Suprapubic skin (tissue), 3 donors: ENCODE results near the gene KRTAP2-2.

Source experiments
- CTCF ChIP-seq, 2 donors: fragments of 200-600 bp in 1 of 2; fragments of 450-650 bp in 1 of 2; sonication (generic) in 1 of 2; IDR thresholded peaks; one replicate each; pipeline ENCODE4 v1.5.1; 2016 to 2019; ENCODE audit warnings: antibody characterized with exemption in 2 of 2, mild to moderate bottlenecking in 1 of 2, moderate library complexity in 1 of 2
- POLR2A ChIP-seq, 2 donors: fragments of 450-650 bp; IDR thresholded peaks; one replicate each; pipeline ENCODE4 v1.6.1; 2017; ENCODE audit warnings: antibody characterized with exemption in 2 of 2, mild to moderate bottlenecking in 2 of 2, moderate library complexity in 2 of 2

- TF ChIP-seq CTCF (IDR thresholded peaks at IDR 0.05) (no peak), POLR2A (IDR thresholded peaks at IDR 0.05) (no peak)
Measured at GRCh38 chr17:41101586-41102259, 46.7 kb upstream of the KRTAP2-2 start, which contains the start of gene KRTAP4-16.
